Loucy (cell line): ENCODE results near the gene ATG10.

ENCODE experiments used
- H2AFZ ChIP-seq: fragments of 200-600 bp; sonication (generic); 2 replicates; pipeline ENCODE4 v1.6.0; 2016; ENCODE audit warnings: antibody characterized with exemption, mild to moderate bottlenecking, low read length, moderate library complexity
- H3F3A ChIP-seq: fragments of 200-600 bp; 2 replicates; pipeline ENCODE4 v1.6.0; 2016; ENCODE audit warnings: antibody characterized with exemption, low read depth, mild to moderate bottlenecking
- H3K27me3 ChIP-seq: fragments of 200-600 bp; sonication (generic); 2 replicates; pipeline ENCODE4 v1.6.1; 2014; ENCODE audit warnings: low read length, mild to moderate bottlenecking; ENCODE audit not compliant: insufficient read depth, poor library complexity, severe bottlenecking
- H3K36me3 ChIP-seq: fragments of 200-600 bp; sonication (generic); 2 replicates; pipeline ENCODE4 v1.6.1; 2016; ENCODE audit warnings: low read length; ENCODE audit not compliant: insufficient read depth
- H3K4me1 ChIP-seq: fragments of 200-600 bp; sonication (generic); 2 replicates; pipeline ENCODE4 v1.5.1; 2014; ENCODE audit warnings: low read length, mild to moderate bottlenecking; ENCODE audit not compliant: insufficient read depth, poor library complexity, severe bottlenecking
- H3K4me2 ChIP-seq: fragments of 200-600 bp; sonication (generic); 2 replicates; pipeline ENCODE4 v1.6.0; 2014; ENCODE audit warnings: antibody characterized with exemption, low read length, low read depth, mild to moderate bottlenecking; ENCODE audit not compliant: poor library complexity, severe bottlenecking
- H3K4me3 ChIP-seq: fragments of 200-600 bp; sonication (generic); 2 replicates; pipeline ENCODE4 v1.5.1; 2014; ENCODE audit warnings: low read length, mild to moderate bottlenecking, mixed read lengths; ENCODE audit not compliant: poor library complexity, severe bottlenecking
- H3K79me2 ChIP-seq: fragments of 200-600 bp; sonication (generic); 2 replicates; pipeline ENCODE4 v1.6.1; 2014; ENCODE audit warnings: low read length; ENCODE audit not compliant: insufficient read depth
- H3K9ac ChIP-seq: fragments of 200-600 bp; sonication (generic); 2 replicates; pipeline ENCODE4 v1.6.0; 2014; ENCODE audit warnings: mild to moderate bottlenecking, low read depth, low read length, moderate library complexity; ENCODE audit not compliant: poor library complexity, severe bottlenecking
- H3K9me2 ChIP-seq: fragments of 200-600 bp; sonication (generic); replicated peaks from 2 replicates; pipeline ENCODE4 v1.6.1; 2016; ENCODE audit warnings: low read depth, low read length, mixed read lengths
- H3K9me3 ChIP-seq: fragments of 200-600 bp; sonication (generic); 2 replicates; pipeline ENCODE4 v1.6.1; 2014; ENCODE audit warnings: mild to moderate bottlenecking, antibody characterized with exemption, low read length, low read depth; ENCODE audit not compliant: insufficient read depth
- H4K20me1 ChIP-seq: fragments of 200-600 bp; sonication (generic); 2 replicates; pipeline ENCODE4 v1.6.0; 2014; ENCODE audit warnings: antibody characterized with exemption, low read length, mild to moderate bottlenecking; ENCODE audit not compliant: insufficient read depth, poor library complexity, severe bottlenecking
- EZH2phosphoT487 ChIP-seq: fragments of 200-600 bp; IDR thresholded peaks from 2 replicates; pipeline ENCODE4 v1.6.1; 2018; ENCODE audit warnings: antibody characterized with exemption, mild to moderate bottlenecking, moderate library complexity, borderline replicate concordance
- TF ChIP-seq, protein P1 (sequence below): fragments of 200-600 bp; sonication (generic); conservative IDR thresholded peaks from 2 replicates; pipeline ENCODE4 v1.5.1; 2014; ENCODE audit warnings: mild to moderate bottlenecking, antibody characterized with exemption, low read length

The ATG10 gene

GRCh38 chr5:82077496-82077895 is 105.7 kb downstream of the ATG10 start:
- Histone ChIP-seq H3K9ac (no peak overlapping the region), H3K9me2 (no peaks in the 10 kb centered on the region), H2AFZ (no peak overlapping the region), H3K9me3 (0 out of 2 replicates have a peak, but pooled peaks cover 6% of the 10 kb centered on the region), H3K4me1 (no peaks in the 10 kb centered on the region), H3K79me2 (no peaks in the 10 kb centered on the region), H3K4me2 (no peak overlapping the region), H3K36me3 (peaks cover 4% of the 10 kb centered on the region; the same call in 1 of the 2 replicates), H3K4me3 (no peak overlapping the region), H3F3A (no peaks in the 10 kb centered on the region), H4K20me1 (no peaks in the 10 kb centered on the region), H3K27me3 (no peaks in the 10 kb centered on the region)
- TF ChIP-seq, protein P1, sequence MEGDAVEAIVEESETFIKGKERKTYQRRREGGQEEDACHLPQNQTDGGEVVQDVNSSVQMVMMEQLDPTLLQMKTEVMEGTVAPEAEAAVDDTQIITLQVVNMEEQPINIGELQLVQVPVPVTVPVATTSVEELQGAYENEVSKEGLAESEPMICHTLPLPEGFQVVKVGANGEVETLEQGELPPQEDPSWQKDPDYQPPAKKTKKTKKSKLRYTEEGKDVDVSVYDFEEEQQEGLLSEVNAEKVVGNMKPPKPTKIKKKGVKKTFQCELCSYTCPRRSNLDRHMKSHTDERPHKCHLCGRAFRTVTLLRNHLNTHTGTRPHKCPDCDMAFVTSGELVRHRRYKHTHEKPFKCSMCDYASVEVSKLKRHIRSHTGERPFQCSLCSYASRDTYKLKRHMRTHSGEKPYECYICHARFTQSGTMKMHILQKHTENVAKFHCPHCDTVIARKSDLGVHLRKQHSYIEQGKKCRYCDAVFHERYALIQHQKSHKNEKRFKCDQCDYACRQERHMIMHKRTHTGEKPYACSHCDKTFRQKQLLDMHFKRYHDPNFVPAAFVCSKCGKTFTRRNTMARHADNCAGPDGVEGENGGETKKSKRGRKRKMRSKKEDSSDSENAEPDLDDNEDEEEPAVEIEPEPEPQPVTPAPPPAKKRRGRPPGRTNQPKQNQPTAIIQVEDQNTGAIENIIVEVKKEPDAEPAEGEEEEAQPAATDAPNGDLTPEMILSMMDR, result no peak
- TF ChIP-seq EZH2phosphoT487, result no peak

- Histone ChIP-seq H3K27me3 (no peaks in the 10 kb centered on the region), H3K4me3 (no peak overlapping the region), H3F3A (no peaks in the 10 kb centered on the region), H2AFZ (no peak overlapping the region), H3K9me3 (peaks cover 7% of the 10 kb centered on the region; the same call in 1 of the 2 replicates), H3K4me2 (no peak overlapping the region), H3K4me1 (peaks cover 7% of the 10 kb centered on the region), H3K9ac (no peak overlapping the region), H3K79me2 (no peaks in the 10 kb centered on the region), H3K9me2 (no peaks in the 10 kb centered on the region), H4K20me1 (no peaks in the 10 kb centered on the region), H3K36me3 (no peaks in the 10 kb centered on the region)
- no peak for TF ChIP-seq EZH2phosphoT487
- TF ChIP-seq, protein P1, result no peak
These were observed 119.8 kb downstream of the ATG10 start for GRCh38 chr5:82091617-82092016.

- Histone ChIP-seq H3K79me2 (no peaks in the 10 kb centered on the region), H3K9me3 (peaks cover 7% of the 10 kb centered on the region; the same call in 1 of the 2 replicates), H3K4me1 (peaks cover 11% of the 10 kb centered on the region), H3K9ac (no peak overlapping the region), H3K4me2 (no peak overlapping the region), H3F3A (no peaks in the 10 kb centered on the region), H3K4me3 (no peak overlapping the region), H2AFZ (no peak overlapping the region), H3K27me3 (no peaks in the 10 kb centered on the region), H3K36me3 (no peaks in the 10 kb centered on the region), H3K9me2 (no peaks in the 10 kb centered on the region), H4K20me1 (no peaks in the 10 kb centered on the region)
- TF ChIP-seq, protein P1, result no peak
- TF ChIP-seq EZH2phosphoT487, result no peak
These were observed 123.7 kb downstream of the ATG10 start for GRCh38 chr5:82095536-82095935.
